IMR-90 (cell line): ENCODE measurements around the gene MRTFA.

ENCODE experiments used
- CHD1 ChIP-seq: IDR thresholded peaks from 2 replicates; pipeline ENCODE4 v1.6.1; 2012; ENCODE audit warnings: low read depth, low read length, improper control_type of control experiment
- CTCF ChIP-seq: conservative IDR thresholded peaks from 2 replicates; pipeline ENCODE4 v1.5.1; 2012; ENCODE audit warnings: mild to moderate bottlenecking, low read depth, low read length, improper control_type of control experiment
- ELK1 ChIP-seq: fragments of 150-350 bp; IDR thresholded peaks from 2 replicates; pipeline ENCODE4 v1.6.1; 2016; ENCODE audit warnings: low read depth, mild to moderate bottlenecking, low read length, moderate library complexity, borderline replicate concordance
- MAFK ChIP-seq: IDR thresholded peaks from 2 replicates; pipeline ENCODE4 v1.6.1; 2012; ENCODE audit warnings: low read depth, low read length, improper control_type of control experiment
- MAZ ChIP-seq: IDR thresholded peaks from 2 replicates; pipeline ENCODE4 v1.6.1; 2012; ENCODE audit warnings: low read depth, mild to moderate bottlenecking, low read length, improper control_type of control experiment, moderate library complexity, borderline replicate concordance
- MXI1 ChIP-seq: IDR thresholded peaks from 2 replicates; pipeline ENCODE4 v1.6.1; 2012; ENCODE audit warnings: low read depth, mild to moderate bottlenecking, low read length, moderate library complexity, borderline replicate concordance
- NFE2L2 ChIP-seq: fragments of 150-350 bp; IDR thresholded peaks from 2 replicates; pipeline ENCODE4 v1.6.1; 2016; ENCODE audit warnings: low read depth, mild to moderate bottlenecking, low read length
- POLR2A ChIP-seq: IDR thresholded peaks from 2 replicates; pipeline ENCODE4 v1.6.1; 2012; ENCODE audit warnings: mild to moderate bottlenecking, low read depth, low read length
- RAD21 ChIP-seq: IDR thresholded peaks from 2 replicates; pipeline ENCODE4 v1.6.1; 2012; ENCODE audit warnings: low read length, improper control_type of control experiment
- RCOR1 ChIP-seq: IDR thresholded peaks from 2 replicates; pipeline ENCODE4 v1.6.1; 2012; ENCODE audit warnings: mild to moderate bottlenecking, low read length, improper control_type of control experiment; ENCODE audit not compliant: insufficient replicate concordance
- RFX5 ChIP-seq: IDR thresholded peaks from 2 replicates; pipeline ENCODE4 v1.8.0; 2012; ENCODE audit warnings: low read depth, mild to moderate bottlenecking, low read length, moderate library complexity
- SMC3 ChIP-seq: fragments of 150-350 bp; IDR thresholded peaks from 2 replicates; pipeline ENCODE4 v1.6.1; 2016; ENCODE audit warnings: low read depth, mild to moderate bottlenecking, antibody characterized with exemption, low read length, moderate library complexity
- TF ChIP-seq, protein P1 (sequence below): fragments of 150-350 bp; IDR thresholded peaks from 2 replicates; pipeline ENCODE4 v1.6.1; 2017; ENCODE audit warnings: mild to moderate bottlenecking, antibody characterized with exemption, low read length, low read depth

DNA sequence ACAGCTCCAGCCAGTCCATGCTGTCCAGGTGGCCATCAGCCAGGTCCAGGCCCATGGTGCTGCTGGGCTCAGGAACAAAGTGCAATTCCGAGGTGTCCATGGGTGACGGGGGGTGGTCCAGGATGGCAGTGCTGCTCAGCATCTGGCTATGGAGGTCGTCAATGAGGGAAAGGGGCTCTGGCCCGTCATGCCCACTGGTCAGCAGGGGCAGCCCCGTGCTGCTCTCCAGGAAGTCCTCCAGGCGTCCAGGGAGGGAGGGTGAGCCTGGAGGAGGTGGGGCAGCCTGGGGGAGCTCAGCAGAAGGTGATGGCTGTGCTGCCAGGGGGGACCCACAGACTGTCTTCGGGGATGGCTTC is 225.0 kb downstream of the MRTFA start:
- TF ChIP-seq CTCF (no peak), MAFK (no peak), SMC3 (no peak), RAD21 (no peak), MXI1 (no peak), MAZ (no peak), RFX5 (no peak), CHD1 (no peak), POLR2A (no peak), ELK1 (no peak), NFE2L2 (no peak), RCOR1 (no peak)
- TF ChIP-seq, protein P1, sequence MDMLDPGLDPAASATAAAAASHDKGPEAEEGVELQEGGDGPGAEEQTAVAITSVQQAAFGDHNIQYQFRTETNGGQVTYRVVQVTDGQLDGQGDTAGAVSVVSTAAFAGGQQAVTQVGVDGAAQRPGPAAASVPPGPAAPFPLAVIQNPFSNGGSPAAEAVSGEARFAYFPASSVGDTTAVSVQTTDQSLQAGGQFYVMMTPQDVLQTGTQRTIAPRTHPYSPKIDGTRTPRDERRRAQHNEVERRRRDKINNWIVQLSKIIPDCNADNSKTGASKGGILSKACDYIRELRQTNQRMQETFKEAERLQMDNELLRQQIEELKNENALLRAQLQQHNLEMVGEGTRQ, result no peak
